ENCODE data around the gene TTC7B. TPM values are rescaled to one million over a fixed set of nuclear protein-coding genes. Genes with fewer than 3 reads are reported as not detected.

TTC7B gene
- total RNA-seq, 1 donor from 2014 or later: 10.6 TPM

- DNase-seq (ENCODE audit: low spot score in 2 of 2) (no peak), FAIRE-seq (no peak)
These were observed 232.2 kb downstream of the TTC7B start for GRCh38 chr14:90583916-90584605.

GRCh38 chr14:90583427-90583826, 232.8 kb downstream of the TTC7B start:
- no peak for FAIRE-seq
- no peak for DNase-seq (ENCODE audit: low spot score in 2 of 2)

DNA sequence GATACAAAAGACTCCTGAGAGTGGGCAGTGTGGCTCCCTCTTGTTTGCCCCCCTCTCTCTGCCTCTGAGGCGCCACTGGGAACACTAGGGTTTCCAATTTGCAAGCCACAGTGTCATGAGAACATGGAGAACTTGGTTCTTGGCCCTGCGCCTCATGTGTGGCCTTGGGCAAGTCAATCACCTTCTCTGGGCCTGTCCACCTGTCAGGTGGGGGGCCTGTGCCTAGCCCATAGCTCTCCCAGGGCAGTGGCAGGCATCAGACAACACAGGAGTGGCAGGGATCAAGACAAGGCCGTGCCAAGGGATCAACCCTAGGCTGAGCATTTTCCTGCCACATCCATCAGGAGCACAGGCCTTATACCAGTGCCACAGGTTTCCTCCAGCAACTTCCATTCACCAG, 234.1 kb downstream of the TTC7B start:
- FAIRE-seq: no peak
- DNase-seq (ENCODE audit: low spot score in 2 of 2): no peak

GRCh38 chr14:90581745-90582144, 234.5 kb downstream of the TTC7B start:
- FAIRE-seq: no peak
- no peak for DNase-seq (ENCODE audit: low spot score in 2 of 2)

GRCh38 chr14:90580377-90581335, 235.6 kb downstream of the TTC7B start:
- FAIRE-seq: no peak
- no peak for DNase-seq (ENCODE audit: low spot score in 2 of 2)

- FAIRE-seq: no peak
- DNase-seq (ENCODE audit: low spot score in 2 of 2): no peak
These were observed 236.4 kb downstream of the TTC7B start for GRCh38 chr14:90579816-90580215.

GRCh38 chr14:90579088-90579487, 237.1 kb downstream of the TTC7B start:
- FAIRE-seq (no peak), DNase-seq (ENCODE audit: low spot score in 2 of 2) (no peak)

GRCh38 chr14:90578283-90578985, 237.8 kb downstream of the TTC7B start:
- FAIRE-seq (no peak), DNase-seq (ENCODE audit: low spot score in 2 of 2) (no peak)

DNA sequence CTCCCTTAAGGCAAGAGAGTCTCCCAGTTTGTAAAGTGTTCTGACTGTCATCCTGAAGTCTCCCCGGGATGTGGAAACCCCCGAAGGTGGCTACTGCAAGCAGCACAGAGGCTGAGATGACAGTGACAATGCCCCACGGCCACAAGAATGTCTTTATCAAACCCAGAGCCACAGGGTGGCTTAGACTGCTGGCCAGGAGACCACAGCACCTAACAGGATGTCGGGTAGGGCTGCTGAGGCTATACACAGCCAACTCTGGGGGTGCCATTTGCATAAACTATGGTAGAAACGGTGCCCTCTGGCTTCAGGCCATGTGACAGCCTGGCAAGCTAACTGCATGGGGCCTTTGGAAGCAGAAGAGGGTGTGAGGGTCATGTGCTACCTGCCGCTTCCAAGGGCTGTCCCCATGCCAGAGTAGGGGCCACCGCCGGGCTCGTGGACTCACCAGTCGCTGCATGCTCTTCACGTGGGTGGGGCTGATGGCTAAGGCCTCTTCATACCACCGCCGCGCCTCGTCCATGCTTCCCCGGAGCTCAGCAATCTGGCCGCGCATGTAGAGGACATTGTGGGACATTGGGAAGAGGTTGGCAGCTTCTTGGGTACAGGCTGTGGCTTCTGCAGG, 238.5 kb downstream of the TTC7B start:
- no peak for DNase-seq (ENCODE audit: low spot score in 2 of 2)

GRCh38 chr14:90576981-90577660, 239.1 kb downstream of the TTC7B start:
- DNase-seq (ENCODE audit: low spot score in 2 of 2) (no peak), FAIRE-seq (no peak)

More for the DNA sequence above, 238.5 kb downstream of the TTC7B start:
- FAIRE-seq: no peak

GRCh38 chr14:90576581-90576980, 239.6 kb downstream of the TTC7B start:
- DNase-seq (ENCODE audit: low spot score in 2 of 2): no peak

DNA sequence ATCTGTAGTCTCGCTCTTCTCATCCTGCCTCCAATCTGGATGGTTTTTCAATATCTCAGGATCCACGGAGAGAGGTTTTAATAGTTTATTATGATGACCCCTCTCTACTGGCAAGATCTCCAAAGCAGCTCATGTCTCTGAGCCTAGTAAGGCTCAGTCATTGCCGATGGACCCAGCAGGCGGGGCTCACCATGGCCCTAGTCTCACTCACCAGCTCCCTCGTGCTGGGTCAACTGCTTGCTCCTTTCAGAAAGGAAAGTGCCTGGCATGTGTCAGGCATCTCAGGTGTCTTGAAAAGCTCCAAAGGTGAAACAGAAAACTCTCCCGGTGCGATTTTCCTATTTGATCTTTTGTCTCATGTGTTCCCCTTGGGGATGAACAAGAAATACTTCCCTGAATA, 240.4 kb downstream of the TTC7B start:
- FAIRE-seq (no peak), DNase-seq (ENCODE audit: low spot score in 2 of 2) (no peak)

More at GRCh38 chr14:90576581-90576980, 239.6 kb downstream of the TTC7B start:
- no peak for FAIRE-seq

- DNase-seq (ENCODE audit: low spot score in 2 of 2): no peak
- FAIRE-seq: no peak
These were observed 240.9 kb downstream of the TTC7B start for GRCh38 chr14:90575336-90575735.

DNA sequence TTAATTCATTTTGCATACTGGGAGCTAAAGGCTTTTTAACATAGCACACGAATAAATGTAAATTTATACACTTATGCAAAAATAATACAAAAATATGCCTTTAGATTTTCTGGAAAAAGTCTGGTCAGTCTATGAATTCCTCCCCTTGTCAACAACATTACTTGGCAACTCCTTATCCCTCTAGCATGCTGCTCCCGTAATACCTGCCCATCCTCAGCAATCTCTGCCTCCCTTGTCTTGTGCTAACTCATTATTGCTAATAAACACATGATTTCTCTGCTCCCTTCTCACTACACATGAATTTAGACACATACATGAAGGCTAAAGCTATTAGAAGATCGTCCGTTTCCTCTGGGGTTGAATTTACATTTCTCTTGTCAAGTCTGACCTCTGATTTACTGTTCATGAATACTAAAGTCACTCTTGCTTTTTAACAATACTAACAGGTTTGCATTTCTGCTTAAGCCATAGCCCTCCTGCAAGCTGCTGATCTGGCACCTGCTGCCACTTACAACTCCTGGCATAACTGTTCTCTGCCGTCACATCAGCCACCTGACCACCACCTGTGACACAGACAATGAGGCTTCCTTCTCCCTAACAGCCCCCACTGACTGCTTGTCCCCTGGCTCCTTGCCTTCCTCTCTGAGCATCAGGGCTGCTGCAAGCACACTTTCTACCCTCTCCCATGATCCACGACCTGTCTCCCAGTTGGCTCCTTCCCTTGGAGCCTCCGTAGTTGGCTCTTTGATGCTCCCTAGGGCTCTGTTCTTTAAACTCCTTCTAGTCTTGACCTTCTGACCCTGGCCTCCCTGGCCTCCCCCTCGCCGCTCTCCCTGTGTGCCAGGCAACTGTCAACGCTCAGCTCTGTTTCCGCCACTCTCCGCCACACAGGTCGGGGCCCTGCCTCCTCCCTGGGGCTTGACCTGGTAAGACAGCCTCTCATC, 241.8 kb downstream of the TTC7B start:
- FAIRE-seq: no peak
- DNase-seq (ENCODE audit: low spot score in 2 of 2): no peak

DNA sequence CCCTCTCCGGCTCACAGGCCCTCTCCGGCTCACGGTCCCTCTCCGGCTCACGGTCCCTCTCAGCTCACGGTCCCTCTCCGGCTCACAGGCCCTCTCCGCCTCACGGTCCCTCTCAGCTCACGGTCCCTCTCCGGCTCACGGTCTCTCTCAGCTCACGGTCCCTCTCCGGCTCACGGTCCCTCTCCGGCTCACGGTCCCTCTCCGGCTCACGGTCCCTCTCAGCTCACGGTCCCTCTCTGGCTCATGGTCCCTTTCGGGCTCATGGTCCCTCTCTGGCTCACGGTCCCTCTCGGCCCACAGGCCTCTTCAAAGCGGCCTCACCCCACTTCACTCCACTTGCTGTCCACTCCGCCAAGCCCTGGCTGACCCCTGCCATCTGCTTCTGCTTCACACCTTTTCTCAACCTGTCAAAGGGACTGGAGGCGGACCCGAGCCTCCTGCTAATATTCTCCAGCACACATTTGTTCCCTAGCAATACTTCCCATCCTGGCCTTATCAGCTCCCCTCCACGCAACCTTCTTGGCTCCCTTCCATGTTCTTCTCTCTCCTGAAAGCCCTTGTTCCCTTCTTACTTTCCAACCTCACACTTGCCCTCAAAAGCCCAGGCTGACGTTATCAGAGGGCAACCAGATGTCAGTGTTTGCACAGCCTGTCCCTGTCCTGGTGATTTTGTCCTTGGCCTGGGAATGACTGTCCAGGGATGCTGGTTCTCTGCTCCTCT, 242.7 kb downstream of the TTC7B start:
- FAIRE-seq (no peak), DNase-seq (ENCODE audit: low spot score in 2 of 2) (no peak)

DNA sequence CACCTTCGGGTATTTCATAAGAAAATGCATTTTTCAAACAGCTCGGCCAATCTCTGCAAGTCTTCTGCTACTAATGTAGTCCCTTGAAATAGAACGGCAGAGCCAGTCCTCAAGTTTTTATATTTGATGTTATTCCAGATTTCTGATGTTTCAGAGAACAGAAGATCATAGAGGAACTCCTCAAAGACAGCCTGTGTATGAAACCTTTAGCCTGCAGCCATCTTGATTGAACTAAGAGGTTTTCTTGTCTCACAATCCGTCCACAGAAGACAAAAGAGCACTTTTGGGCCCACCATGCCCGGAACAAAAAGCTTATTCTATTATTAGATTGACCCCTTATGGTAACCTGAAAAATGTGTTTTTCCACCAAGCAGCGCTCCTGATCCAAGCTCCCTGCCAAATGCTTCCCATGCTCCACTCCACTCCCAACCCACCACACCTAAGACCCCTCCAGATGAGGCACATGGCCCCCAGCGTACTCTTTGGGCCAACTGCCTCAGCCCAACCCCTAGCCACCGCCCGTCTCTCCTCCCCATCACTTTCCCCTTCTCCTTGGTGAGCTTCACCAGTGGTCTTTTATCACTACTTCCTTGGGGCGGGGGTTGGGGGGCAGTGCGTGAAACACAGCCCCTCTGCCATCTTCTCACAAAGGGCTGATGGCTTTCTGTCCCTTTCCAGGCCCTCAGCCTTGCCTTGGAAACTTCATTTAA, 243.6 kb downstream of the TTC7B start:
- no peak for DNase-seq (ENCODE audit: low spot score in 2 of 2)
- no peak for FAIRE-seq

- FAIRE-seq (no peak), DNase-seq (ENCODE audit: low spot score in 2 of 2) (no peak)
These were observed 244.9 kb downstream of the TTC7B start for GRCh38 chr14:90571149-90571947.

Measured in frontal cortex (tissue), 4 donors.